HG02798 (cell line): ENCODE results near the gene ZNF140.

ENCODE experiments used
- ATAC-seq: cut with Tn5 transposase; IDR thresholded peaks from one replicate; pipeline ENCODE4 v1.9.1; 2021; ENCODE audit warnings: mild to moderate bottlenecking; ENCODE audit not compliant: unreplicated experiment, poor library complexity

ZNF140 gene

GRCh38 chr12:133080368-133081158 is at the start of gene ZNF140:
Gene ZNF140, plus strand, starts transcription at chr12:133080923. Its CDS starts 398 bp downstream, at chr12:133081321.
- peak; percentile 80 for ATAC-seq

- ATAC-seq, result peak; percentile 95
Measured at GRCh38 chr12:133037207-133038005, 43.3 kb upstream of the ZNF140 start, which contains the start of gene ZNF84. Gene ZNF84, plus strand, starts transcription at chr12:133037509. Its CDS starts 3,959 bp downstream, at chr12:133041468.

GRCh38 chr12:133038118-133038709 is 42.5 kb upstream of the ZNF140 start:
- ATAC-seq, result no peak

- ATAC-seq, result no peak
Measured at GRCh38 chr12:133046698-133047097, 34.0 kb upstream of the ZNF140 start.

- ATAC-seq, result no peak
Measured at GRCh38 chr12:133057446-133057845, 23.3 kb upstream of the ZNF140 start.

- ATAC-seq, result no peak
Measured at GRCh38 chr12:133058203-133059113, 22.3 kb upstream of the ZNF140 start.

- no peak for ATAC-seq
Measured at GRCh38 chr12:133061954-133062353, 18.8 kb upstream of the ZNF140 start.

GRCh38 chr12:133063556-133063955 is 17.2 kb upstream of the ZNF140 start:
- no peak for ATAC-seq

- ATAC-seq, result no peak
Measured at GRCh38 chr12:133073836-133074235, 6.9 kb upstream of the ZNF140 start.

- ATAC-seq, result peak; percentile 81
Measured at GRCh38 chr12:133080026-133080367, 726 bp upstream of the ZNF140 start.

- no peak for ATAC-seq
Measured at GRCh38 chr12:133081159-133081780, 547 bp downstream of the ZNF140 start.

- ATAC-seq, result no peak
Measured at GRCh38 chr12:133083345-133083744, 2.6 kb downstream of the ZNF140 start.

- ATAC-seq, result no peak
Measured at GRCh38 chr12:133105620-133106019, 24.9 kb downstream of the ZNF140 start.

GRCh38 chr12:133106253-133106652 is 25.5 kb downstream of the ZNF140 start:
- ATAC-seq, result no peak

GRCh38 chr12:133107121-133107520 is 26.4 kb downstream of the ZNF140 start:
- no peak for ATAC-seq

GRCh38 chr12:133108150-133108549 is 27.4 kb downstream of the ZNF140 start:
- no peak for ATAC-seq

GRCh38 chr12:133120385-133121191 is 39.9 kb downstream of the ZNF140 start:
- ATAC-seq, result no peak

- no peak for ATAC-seq
Measured at GRCh38 chr12:133124674-133125073, 44.0 kb downstream of the ZNF140 start.
